ENCODE results near the gene BHLHE23.

The BHLHE23 gene

DNA sequence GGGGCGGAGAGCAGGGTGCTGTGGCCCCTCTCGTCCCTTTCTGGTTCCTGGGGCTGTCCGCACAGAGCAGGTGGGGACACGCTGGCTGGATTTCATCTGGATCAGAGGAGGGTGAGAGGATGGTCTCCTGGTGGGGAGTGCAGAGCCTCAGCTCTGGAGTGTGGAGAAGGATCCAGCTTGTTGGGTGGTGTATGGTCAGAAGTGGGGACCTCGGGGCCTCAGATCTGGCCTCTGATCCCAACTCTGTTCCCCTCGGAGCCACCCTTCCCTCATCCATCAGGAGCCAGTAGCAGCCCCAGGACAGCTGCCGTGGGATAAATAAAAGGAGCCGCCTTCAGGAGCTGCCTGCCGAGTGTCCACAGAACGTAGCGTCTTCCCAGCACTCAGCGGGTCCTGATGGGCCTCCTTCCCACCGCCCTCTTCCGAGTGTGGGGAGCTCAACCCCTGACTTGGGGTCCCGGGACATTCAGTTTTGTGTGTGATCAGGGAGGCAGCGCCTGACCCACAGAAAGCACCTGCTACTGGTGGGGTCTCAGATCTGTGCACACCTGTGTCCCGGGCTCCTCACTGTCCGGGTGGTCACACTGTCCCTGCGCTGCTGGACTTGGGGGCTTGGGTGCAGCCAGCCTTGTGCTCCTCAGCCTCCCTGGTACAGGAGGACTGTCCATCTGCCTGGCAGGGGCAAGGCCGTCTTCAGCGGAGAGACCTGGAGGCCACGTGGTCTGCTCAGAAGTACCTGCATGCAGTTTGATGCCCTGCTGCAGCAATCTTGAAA lies 25.4 kb upstream of the BHLHE23 start:
- no peak for TF ChIP-seq POLR2AphosphoS5 (IDR thresholded peaks at IDR 0.05; ENCODE audit: low read depth, low read length)
- no peak for TF ChIP-seq SIN3A (IDR thresholded peaks at IDR 0.05; ENCODE audit: borderline replicate concordance, insufficient read depth, low read length)
- TF ChIP-seq, protein P1, sequence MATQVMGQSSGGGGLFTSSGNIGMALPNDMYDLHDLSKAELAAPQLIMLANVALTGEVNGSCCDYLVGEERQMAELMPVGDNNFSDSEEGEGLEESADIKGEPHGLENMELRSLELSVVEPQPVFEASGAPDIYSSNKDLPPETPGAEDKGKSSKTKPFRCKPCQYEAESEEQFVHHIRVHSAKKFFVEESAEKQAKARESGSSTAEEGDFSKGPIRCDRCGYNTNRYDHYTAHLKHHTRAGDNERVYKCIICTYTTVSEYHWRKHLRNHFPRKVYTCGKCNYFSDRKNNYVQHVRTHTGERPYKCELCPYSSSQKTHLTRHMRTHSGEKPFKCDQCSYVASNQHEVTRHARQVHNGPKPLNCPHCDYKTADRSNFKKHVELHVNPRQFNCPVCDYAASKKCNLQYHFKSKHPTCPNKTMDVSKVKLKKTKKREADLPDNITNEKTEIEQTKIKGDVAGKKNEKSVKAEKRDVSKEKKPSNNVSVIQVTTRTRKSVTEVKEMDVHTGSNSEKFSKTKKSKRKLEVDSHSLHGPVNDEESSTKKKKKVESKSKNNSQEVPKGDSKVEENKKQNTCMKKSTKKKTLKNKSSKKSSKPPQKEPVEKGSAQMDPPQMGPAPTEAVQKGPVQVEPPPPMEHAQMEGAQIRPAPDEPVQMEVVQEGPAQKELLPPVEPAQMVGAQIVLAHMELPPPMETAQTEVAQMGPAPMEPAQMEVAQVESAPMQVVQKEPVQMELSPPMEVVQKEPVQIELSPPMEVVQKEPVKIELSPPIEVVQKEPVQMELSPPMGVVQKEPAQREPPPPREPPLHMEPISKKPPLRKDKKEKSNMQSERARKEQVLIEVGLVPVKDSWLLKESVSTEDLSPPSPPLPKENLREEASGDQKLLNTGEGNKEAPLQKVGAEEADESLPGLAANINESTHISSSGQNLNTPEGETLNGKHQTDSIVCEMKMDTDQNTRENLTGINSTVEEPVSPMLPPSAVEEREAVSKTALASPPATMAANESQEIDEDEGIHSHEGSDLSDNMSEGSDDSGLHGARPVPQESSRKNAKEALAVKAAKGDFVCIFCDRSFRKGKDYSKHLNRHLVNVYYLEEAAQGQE (IDR thresholded peaks at IDR 0.05; ENCODE audit: insufficient read depth in 1 of 2, low read depth in 2 of 2, low read length in 2 of 2), result no peak
- TF ChIP-seq FOXP2 (optimal IDR thresholded peaks at IDR 0.05; ENCODE audit: borderline replicate concordance, extremely low read depth, extremely low read length, insufficient read depth), result no peak
- TF ChIP-seq TAF1 (IDR thresholded peaks at IDR 0.05; ENCODE audit: borderline replicate concordance, insufficient read depth, low read length), result no peak

DNA sequence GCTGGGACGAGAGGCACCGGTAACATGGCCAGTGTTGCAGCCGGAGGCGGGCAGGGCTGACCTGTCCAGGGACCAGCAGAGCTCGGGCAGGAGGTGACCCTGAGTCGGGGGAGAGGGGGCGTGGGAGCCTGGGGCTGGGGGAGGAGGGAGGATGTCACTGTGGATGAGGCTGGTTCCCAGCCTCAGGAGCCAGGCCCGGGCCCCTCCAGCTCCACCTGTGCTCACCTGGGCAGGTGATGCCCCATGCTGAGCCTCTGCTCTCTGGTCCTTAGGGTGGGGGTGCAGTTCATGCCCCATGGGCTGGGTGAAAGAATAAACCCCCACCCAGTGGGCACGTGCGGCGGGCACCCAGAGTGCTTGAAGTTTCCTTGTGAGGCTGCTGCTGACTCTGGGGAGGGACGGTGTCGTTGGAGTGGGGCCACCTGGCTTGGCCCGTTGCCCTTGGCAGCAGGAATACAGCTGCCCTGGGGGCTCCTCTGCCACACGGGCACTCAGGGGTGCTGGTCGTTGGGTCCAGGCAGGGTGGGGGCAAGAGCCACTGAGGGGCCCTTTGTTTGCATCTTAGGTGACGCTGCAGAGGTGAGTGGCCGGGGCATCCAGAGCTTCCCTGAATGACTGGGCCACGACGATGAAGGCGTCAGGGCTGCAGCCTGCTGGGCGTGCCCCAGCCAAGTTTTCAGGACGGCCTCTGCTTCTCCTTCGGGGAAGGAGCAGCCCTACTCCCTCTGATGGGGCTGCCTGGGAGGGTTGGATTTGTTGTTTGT lies 24.7 kb upstream of the BHLHE23 start:
- TF ChIP-seq, protein P1 (IDR thresholded peaks at IDR 0.05; ENCODE audit: insufficient read depth in 1 of 2, low read depth in 2 of 2, low read length in 2 of 2), result no peak
- TF ChIP-seq SIN3A (IDR thresholded peaks at IDR 0.05; ENCODE audit: borderline replicate concordance, insufficient read depth, low read length) (no peak), POLR2AphosphoS5 (IDR thresholded peaks at IDR 0.05; ENCODE audit: low read depth, low read length) (no peak), FOXP2 (optimal IDR thresholded peaks at IDR 0.05; ENCODE audit: borderline replicate concordance, extremely low read depth, extremely low read length, insufficient read depth) (no peak), TAF1 (IDR thresholded peaks at IDR 0.05; ENCODE audit: borderline replicate concordance, insufficient read depth, low read length) (no peak)

GRCh38 chr20:63029358-63030121 lies 22.8 kb upstream of the BHLHE23 start:
- TF ChIP-seq TAF1 (IDR thresholded peaks at IDR 0.05; ENCODE audit: borderline replicate concordance, insufficient read depth, low read length), result no peak
- no peak for TF ChIP-seq FOXP2 (optimal IDR thresholded peaks at IDR 0.05; ENCODE audit: borderline replicate concordance, extremely low read depth, extremely low read length, insufficient read depth)
- TF ChIP-seq SIN3A (IDR thresholded peaks at IDR 0.05; ENCODE audit: borderline replicate concordance, insufficient read depth, low read length), result no peak
- TF ChIP-seq, protein P1 (IDR thresholded peaks at IDR 0.05; ENCODE audit: insufficient read depth in 1 of 2, low read depth in 2 of 2, low read length in 2 of 2), result no peak
- no peak for TF ChIP-seq POLR2AphosphoS5 (IDR thresholded peaks at IDR 0.05; ENCODE audit: low read depth, low read length)

- TF ChIP-seq FOXP2 (optimal IDR thresholded peaks at IDR 0.05; ENCODE audit: borderline replicate concordance, extremely low read depth, extremely low read length, insufficient read depth), result no peak
These were observed 21.7 kb upstream of the BHLHE23 start for GRCh38 chr20:63028461-63028921.

DNA sequence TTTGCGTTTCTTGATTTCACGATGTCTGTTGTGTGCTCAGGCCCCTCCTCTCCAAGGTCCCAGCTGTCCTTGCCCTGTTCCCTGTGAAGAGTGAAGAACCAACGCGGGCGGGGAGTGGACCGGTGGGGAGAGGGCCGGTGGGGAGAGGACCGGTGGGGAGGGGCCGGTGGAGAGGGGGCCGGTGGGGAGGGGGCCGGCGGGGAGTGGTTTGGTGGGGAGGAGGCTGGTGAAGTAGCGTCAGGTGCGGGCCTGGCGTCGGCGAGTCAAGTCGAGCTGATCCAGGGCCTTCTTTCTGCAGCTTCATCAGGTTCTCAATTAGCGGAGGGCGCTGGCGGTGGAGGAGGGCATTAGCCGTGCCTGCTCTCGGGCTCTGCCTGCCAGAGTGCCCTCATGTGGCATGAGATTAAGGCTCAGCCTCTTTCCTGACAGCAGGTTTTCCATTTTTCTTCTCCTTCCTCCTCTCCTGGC lies 21.2 kb upstream of the BHLHE23 start:
- TF ChIP-seq, protein P1 (IDR thresholded peaks at IDR 0.05; ENCODE audit: insufficient read depth in 1 of 2, low read depth in 2 of 2, low read length in 2 of 2), result no peak
- TF ChIP-seq POLR2AphosphoS5 (IDR thresholded peaks at IDR 0.05; ENCODE audit: low read depth, low read length), result no peak
- no peak for TF ChIP-seq TAF1 (IDR thresholded peaks at IDR 0.05; ENCODE audit: borderline replicate concordance, insufficient read depth, low read length)
- no peak for TF ChIP-seq SIN3A (IDR thresholded peaks at IDR 0.05; ENCODE audit: borderline replicate concordance, insufficient read depth, low read length)
- TF ChIP-seq FOXP2 (optimal IDR thresholded peaks at IDR 0.05; ENCODE audit: borderline replicate concordance, extremely low read depth, extremely low read length, insufficient read depth), result no peak
